DMS114 treated with DMSO at 0.1 percent for 48 hours (cell line): Measurements from ENCODE around the gene CPA5.

Experiments
- DNase-seq: peaks from one replicate; lab custom pipeline; 2025; ENCODE audit not compliant: unreplicated experiment; lab: John Stamatoyannopoulos, UW

CPA5 gene

DNA sequence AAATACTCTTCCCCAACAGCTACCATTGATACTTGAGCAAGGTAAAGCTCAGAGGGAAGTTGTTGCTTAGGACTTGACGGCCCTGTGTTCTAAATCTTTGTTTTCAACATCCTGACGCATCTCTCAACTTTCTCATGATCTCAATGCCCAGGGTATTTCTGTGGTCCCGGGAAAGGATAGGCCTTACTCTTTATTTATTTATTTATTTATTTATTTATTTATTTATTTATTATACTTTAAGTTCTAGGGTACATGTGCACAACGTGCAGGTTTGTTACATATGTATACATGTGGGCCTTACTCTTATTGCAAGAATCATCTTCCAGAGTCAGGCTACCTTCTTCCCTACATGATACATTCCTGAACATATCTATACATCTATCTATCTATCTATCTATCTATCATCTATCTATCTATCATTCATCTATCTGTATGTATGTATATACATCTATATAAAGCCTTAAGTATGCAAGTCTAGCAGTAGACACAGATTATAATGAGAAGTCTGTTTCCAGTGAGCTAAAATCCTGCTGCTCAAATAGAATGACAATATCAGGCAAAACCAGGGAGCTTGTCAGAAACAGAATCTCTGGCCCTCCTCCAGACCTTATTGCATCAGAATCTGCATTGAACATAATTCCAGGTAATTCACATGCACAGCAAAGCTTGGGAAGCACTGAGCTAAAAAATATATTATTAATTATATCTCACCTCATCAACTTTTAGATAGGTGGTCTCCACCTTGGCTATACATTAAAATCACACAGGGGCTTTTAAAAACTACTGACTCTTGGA lies 12.2 kb upstream of the CPA5 start:
- no peak for DNase-seq

DNA sequence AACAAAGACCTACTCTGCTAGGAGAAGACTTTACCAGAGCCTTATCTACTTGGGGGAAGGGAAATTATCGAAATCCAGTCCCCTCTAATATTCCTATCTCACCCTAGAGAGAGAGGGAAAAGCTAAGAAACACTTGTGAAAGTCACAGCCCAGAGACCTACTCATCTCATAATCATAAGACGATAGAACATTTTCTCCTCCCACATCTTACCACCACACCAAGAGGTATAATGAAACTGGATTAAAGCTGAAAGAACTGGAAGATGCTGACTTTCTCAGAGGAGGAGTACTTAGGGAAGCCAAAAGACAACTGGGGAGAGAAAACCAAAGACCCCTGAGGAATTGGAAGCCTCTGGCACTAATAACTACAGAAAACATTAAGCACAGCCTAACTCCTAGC lies 10.8 kb upstream of the CPA5 start:
- no peak for DNase-seq

DNA sequence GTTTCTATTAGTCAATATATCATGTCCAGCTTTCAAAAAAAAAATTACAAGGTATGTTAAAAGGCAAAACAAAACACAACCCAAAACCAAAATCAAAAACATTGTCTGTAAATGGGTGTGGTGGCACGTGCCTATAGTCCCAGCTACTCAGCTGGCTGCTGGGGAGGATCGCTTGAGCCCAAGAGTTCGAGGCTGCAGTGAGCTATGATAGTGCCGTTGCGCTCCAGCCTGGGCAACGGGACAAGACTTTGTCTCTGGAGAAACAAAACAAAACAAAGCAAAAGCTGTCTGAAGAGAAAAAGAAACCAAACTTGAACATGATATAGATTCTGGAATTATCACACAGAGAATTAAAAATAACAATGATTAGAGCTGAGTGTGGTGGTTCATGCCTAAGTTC lies 10.3 kb upstream of the CPA5 start:
- no peak for DNase-seq

DNA sequence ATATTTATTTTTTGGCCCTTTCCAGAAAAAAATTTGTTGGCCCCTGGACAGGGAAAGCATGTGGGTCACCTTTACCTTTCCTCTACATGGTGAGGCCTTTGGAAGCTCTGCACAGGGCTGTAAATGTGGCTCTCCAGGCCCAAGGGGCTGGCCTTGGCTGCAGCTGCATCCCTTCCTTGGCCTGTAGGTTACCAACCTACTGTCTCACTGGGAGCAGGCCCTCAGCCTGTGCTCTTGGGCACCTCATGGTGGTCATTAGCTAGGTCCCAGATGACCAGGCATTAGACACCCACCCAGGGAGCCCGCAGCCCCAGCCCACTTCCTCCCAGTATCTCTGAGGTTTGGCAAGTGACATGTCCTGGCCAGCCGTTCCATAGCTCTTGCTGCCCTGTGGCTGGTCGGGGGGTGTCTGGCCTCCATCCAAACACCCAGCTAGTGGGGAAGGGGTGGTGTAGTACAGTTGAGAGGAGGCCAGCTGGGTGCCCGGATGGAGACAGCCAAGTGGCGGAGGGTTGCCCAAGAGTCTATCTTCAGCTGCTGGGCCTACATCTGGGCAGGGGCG lies 7.1 kb upstream of the CPA5 start:
- no peak for DNase-seq

DNA sequence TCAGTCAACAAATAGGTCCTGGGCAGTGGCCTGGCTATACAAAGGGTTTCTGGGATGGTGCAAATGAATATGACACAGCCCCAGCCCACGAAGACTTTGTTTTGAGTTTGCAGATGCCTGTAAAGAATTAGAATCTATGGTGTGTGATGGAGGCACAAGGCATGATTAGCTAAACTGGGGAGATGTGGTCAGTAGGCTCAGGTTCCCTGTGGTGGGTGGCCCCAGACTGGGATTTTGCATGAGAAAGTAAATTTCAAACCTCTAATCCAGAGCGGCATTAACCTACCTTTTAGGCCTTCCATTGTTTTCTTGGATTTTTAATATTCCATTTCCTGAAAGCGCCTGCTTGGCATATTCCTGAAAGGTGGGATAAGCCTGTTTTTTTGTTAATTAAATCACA lies 6.4 kb upstream of the CPA5 start:
- no peak for DNase-seq

DNA sequence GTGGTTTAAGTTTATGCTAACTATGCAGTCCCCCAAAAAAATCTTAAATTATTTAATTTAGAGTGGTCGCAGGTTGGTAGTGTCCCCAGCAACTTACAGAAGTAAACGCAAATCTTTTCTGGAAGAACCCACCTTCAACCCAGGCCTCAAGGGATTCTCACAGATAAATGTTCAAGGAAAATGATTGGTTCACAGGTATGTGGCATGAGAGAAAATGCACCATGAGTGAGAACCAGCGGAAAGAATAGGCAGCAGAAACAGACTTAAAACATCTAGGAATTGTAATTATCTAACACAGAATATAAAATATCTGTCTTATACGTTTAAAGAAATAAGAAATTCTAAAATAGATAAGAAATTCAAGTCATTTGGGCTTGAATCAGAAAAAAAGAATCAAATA lies 2.7 kb upstream of the CPA5 start:
- DNase-seq = no peak

DNA sequence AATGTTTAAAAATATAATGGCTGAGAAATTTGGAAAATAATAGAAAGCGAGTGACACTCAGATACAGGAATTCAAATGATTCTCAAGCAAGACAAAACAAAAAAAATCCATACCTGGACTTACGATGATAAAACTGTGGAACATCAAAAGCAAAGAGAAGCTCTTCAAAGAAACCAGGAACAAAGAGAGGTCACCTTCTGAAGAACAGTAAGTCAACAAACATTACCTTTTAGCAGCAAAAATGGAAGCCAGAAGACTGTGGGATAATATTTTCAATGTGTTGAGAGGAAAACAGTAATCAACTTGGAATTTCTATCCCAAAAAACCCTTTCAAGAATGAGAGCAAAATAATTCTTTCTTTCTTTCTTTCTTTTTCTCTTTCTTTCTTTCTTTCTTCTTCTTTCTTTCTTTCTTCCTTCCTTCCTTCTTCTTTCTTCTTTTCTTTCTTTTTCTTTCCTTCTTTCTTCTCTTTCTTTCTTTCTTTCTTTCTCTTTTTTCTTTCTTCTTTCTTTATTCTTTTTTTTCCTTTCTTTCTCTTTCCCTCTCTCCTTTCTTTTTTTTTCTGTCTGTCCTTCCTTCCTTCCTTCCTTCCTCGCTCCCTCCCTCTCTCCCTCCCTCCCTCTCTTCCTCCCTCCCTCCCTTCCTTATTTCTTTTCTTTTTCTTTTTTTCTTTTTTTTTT lies 1.8 kb upstream of the CPA5 start:
- no peak for DNase-seq

DNA sequence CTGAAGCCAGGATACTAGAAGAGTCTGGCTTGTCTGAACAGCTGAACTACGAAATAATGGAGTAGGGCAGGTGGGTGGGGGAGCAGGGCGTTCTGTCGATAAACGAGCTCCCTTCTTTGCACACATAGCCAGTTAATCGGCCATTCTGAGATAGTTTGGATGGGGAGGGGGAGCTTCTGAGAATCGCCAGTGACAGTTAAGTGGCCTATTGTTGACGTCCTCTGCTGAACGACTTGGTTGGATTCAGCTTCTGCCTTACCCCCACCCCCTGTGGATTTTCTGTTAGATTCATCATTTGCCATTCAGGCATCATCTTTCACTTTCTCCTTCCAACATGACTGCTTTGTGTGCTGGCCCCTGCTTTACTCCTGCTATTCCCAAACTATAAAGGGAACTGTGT lies 520 bp downstream of the CPA5 start:
- no peak for DNase-seq

DNA sequence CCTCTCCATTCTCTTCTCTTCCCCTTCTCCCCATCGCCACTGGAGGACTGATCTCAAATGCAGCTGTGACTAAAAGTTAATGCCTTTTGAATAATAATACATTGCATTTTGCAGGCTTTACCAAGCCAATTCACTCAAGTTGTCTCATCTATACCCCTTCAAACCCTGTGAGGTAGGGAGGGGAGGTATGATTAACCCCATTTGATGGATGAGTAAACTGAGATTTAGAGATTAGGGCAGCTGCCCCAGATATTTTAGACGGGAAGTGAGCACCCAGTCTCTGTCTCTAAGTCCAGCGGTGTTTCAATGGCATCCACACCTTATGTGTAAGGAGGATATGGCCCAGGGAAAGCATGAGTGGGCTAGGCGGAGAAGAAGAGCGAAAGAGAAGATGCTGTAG lies 1.1 kb downstream of the CPA5 start:
- DNase-seq = no peak

DNA sequence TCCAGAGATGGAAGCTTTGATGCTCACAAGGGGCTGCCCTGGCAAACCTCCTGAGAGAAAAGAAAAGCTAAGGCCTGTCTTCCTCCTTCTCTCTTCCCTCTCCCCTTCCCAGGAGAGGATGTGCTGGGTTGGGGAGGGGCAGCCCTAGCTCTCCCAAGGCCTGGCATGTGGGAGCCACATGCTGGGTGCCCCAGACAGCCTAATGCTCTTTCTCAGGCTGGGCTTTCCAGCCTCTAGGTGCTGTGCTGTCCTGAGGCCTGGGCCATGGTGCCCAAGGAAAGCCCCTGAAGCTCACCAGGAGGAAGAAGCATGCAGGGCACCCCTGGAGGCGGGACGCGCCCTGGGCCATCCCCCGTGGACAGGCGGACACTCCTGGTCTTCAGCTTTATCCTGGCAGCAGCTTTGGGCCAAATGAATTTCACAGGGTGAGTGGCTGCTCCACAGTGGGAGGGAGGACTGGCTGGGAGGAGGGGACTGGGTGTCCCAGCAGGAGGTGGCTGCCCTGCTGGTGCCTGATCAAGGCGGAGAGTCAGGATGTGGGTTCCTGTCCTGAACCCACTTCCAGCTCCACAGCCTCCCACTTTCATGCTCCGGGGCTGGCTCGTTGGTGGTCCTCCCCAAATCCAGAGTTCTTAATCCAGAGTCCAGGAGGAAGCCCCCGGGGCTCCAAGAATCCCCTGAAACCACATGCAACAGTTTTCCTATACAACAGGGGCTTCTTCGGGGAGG lies 1.7 kb downstream of the CPA5 start:
- DNase-seq = no peak

DNA sequence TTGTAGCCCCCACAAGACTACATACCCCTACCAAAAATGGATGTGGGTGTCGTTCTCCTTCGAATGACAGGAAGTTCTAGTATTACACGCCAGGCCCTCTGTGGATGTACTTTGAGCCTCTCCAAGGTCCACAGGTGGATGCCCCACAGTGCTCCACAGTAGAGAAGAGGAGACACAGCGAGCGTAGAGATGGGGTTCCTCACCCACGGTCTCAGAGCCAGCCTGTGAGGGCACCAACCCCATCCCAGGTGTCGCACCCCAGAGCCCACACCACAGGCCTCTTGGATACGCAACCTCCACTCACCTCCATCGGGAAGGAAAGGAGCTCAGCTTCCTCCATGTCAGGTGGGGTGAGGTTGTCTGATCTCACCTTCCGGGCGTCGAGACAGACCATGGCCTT lies 2.3 kb downstream of the CPA5 start:
- DNase-seq = no peak

DNA sequence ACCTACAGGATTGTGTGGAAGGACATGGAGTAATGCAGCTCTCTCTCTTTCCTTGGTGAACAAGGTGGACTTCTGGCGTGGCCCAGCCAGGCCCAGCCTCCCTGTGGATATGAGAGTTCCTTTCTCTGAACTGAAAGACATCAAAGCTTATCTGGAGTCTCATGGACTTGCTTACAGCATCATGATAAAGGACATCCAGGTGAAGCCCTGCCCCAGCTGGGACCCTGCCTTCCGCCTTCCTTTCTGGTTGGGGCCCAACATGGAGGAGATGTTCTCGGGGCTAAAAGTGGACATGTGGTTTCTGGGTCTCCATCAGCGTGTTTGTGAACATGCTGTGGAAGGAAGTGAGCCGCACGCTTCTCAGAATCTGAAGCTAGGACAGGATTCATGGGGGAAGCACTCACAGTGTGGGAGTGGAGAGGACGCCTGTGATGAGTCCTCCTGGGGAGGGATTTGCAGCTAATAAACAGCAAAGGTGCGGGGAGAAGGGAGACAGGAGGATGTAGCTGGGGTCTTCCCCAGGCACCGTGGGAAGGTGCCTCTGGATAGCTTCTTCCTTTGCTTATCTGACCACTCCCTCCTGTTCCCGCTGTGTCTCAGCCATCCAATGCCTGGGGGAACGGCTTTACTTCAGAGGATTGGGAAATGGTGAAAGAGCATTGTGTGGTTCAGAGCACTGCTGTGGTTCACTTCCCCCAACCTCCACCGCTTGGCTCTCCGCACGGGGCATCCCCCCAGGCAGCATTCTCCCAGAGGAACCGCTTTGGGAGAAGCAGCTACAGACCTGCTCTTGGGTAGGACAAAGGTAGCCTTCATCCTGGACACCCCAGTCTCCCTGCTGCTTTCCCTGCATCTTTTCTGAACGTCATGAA lies 5.5 kb downstream of the CPA5 start:
- DNase-seq = no peak

DNA sequence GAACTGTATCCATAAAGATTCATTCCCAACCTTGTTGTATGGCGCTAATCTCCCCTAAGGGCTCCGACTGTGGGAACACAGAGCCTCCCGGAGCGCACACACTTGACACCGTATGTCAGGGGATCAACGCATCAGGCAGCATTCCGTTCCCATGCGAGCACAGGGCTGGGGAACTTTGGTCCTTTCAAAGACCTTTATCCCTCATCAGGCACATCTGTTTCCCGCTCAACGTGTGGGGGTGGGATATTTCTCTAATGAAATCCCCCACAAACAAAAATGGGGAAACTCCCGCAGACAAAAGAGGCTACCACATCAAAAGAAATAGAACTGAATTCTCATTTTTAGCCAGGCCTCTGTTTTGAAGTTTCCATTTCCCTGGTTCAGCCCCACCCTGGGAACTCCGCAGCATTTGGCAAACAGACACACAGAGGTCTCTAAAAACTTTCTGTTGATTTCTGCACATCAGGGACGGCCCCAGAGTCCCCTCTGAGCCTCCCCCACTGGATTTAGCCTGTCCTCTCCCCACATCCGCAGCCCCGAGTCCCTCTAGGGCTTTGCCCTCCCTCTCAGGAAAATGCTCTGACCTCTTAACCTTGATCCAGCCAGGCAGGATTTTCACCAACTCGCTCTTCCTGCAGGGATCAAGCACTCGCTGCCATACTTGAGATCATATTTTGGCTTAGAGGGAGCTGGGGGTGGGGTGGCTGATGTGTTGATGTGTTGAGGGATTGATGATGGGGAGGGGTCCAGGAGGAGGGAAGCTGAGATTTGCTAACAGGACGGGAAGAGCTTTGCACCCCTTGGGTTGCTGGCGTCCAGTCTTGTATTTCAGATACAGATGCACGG lies 6.6 kb downstream of the CPA5 start:
- no peak for DNase-seq

DNA sequence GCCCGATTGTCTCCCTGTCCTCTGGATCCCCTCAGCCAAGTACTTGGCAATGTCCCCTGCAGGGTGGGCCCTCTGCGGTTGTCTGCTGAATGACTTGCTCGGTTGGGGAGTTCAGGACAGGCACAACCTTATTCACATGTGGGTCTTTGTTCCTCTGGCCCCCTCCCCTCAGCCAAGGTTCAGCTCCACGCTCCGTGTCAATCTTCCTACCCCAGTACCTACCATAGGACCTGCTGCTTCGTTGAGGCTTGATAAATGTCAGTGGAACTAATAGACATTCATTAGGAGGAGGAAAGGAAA lies 7.1 kb downstream of the CPA5 start:
- no peak for DNase-seq

DNA sequence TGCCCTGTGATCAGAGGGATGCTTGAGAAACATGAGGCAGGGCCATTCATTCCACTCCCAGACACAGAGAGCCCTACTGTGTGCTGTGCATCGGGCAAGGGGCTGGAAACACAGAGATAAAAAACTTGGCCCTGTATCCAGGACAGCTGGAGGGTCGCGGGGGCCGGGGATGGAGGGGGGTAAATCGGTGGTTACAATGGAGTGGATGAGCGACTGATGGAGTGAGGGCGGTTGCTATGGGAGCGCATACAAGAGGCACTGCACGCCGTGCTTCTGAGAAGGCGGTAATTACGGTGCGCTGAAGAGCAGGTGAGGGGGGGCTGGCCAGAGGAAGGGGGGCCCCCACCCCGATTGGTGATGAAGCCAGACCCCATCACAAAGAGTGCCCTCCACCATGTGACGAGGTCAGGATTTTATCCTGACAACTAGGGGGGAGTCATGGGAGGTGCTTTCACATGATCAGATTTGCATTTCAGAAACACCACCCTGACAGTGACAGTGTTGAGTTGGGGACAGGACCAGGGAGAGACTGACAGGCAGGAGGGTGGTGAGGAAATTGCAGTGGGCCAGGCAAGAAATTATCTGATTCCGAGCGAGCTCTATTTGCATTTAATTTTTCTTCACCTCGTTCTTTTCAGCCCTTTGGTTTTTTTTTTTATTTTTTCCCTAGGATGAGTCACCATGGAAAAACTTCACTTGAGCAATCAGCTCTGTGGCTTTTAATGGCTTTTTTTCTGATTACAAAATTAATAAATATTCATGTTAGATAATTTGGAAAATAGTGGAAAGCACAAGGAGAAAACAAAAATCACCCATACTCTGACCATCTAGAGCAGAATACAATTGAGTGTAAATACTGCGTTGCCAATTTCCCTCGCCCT lies 7.8 kb downstream of the CPA5 start:
- no peak for DNase-seq

DNA sequence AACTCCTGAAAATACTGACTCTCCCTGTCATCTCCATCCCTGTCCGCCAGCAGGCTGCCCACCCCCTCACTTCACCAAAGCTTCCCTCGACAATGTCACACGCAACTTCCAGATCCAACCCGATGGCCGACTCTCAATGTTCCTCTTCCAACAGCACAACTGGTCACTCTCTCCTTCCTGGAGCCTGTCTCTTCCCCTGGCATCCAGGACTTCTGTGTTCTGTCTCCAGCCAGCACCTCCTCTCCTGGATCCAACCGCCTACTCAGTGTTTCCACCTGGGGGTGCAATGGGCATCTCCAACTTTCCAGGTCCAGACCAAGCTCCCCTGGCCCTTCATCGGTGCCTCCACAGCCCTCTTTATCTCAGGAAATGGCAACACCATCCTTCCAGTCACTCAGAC lies 8.6 kb downstream of the CPA5 start:
- no peak for DNase-seq

DNA sequence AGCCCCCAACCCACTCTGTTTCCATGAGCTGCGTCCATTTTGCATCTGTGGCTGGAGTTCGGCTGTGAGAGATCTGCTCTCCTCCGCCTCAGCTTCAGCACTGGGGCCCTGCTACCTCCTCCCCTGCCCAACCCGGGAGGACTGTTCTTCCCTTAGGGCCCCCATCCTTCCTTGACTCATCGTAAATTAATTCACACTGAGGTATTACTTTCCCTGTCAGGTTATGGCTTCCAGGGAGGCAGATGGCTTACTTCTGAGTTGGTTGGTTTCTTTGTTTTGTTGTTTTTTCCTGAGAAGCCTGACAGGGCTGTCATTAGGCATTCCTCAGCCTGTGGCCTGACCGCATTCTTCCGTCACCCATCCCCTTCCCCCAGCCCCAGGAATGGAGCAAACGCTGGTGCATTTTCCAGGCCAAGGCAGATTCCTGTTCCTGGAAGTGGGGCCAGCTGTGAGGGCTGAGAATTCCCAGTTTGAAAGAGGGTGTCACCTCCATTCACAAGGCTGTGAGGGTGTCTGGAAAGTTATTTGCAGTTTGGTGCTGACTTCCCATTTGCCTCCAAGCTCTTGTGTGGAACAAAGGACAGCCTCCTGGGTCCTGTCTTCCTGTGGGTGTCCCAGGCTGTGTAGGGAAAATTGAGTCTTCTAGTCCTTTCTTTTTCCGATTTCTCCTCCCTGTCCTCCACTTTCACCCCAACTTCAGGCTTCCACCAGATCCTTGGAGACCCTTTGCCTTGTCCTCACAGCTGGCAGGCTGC lies 11.7 kb downstream of the CPA5 start:
- DNase-seq = no peak

DNA sequence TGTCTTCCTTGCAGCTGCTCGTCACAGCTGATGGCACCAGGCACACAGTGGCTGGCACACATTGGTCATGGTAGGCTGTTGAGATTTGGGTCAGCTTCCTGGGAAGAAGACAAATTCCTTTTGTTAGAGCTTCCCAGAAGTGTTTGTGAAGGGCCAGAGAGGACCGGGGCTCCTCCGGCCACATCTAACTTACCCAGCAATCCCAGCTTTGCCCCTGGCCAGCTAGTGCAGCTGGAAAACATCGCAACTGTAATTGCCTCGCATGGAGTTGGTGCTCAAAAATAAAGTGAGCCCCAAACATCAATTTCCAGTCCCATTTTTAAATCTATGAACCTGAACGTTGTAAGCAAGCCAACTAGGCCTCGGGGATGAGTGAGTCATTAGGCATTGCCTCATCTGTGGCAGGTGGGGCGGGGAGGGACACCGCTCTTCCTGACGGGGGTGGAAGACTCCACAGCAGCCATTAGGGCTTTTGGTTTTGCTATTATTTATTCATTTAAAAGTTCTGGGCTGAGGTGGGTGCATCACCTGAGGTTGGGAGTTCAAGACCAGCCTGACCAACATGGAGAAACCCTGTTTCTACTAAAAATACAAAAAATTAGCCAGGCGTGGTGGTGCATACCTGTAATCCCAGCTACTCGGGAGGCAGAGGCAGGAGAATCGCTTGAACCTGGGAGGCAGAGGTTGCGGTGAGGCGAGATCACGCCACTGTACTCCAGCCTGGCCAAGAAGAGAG lies 12.4 kb downstream of the CPA5 start:
- DNase-seq = no peak
